GM21737 (cell line): ENCODE results near the gene TEX47.

Source experiments
- ATAC-seq: cut with Tn5 transposase; IDR thresholded peaks from one replicate; pipeline ENCODE4 v1.9.1; 2021; ENCODE audit warnings: mild to moderate bottlenecking, moderate library complexity; ENCODE audit not compliant: unreplicated experiment

TEX47 gene

GRCh38 chr7:88756802-88757201 lies 38.7 kb downstream of the TEX47 start:
- ATAC-seq = no peak

DNA sequence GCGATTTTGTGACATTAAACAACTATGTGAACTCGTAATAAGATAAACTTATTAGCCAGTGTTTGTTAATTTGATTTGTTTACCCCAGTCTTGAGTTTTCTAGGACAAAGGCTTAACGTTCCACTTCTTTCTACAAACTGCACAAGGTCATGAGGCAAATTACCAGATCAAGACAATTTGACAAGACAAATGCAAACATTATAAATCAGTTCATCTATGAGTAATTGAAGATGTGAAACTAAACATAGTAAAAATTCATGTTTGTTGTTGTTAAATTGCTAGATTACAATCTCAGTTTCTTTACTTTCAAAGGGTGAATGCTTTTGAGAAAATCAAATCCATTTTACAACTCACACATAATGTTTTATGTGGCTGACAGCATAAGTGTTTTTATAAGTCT lies 49.4 kb downstream of the TEX47 start:
- ATAC-seq = no peak
